ENCODE results near the gene SLC24A1.

Gene SLC24A1

DNA sequence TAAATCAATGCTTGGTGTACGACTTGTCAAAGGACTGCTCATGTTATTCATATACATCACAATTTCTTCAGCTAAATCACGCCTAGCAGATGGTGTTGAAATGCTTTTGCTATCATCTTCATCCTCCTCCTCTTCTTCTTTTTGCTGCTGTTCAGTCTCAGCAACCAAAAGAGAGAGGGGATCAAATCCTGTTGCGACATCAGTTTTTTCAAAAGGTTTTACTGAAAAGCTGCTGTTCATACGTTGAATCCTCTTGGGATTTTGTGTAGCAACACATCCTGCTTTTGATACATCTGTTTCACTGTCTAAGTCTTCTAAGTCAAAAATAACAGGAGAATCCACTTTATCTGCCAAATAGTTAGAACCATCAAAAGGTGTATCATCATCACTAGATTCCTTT lies 69.0 kb downstream of the SLC24A1 start:
- TF ChIP-seq, protein P1, sequence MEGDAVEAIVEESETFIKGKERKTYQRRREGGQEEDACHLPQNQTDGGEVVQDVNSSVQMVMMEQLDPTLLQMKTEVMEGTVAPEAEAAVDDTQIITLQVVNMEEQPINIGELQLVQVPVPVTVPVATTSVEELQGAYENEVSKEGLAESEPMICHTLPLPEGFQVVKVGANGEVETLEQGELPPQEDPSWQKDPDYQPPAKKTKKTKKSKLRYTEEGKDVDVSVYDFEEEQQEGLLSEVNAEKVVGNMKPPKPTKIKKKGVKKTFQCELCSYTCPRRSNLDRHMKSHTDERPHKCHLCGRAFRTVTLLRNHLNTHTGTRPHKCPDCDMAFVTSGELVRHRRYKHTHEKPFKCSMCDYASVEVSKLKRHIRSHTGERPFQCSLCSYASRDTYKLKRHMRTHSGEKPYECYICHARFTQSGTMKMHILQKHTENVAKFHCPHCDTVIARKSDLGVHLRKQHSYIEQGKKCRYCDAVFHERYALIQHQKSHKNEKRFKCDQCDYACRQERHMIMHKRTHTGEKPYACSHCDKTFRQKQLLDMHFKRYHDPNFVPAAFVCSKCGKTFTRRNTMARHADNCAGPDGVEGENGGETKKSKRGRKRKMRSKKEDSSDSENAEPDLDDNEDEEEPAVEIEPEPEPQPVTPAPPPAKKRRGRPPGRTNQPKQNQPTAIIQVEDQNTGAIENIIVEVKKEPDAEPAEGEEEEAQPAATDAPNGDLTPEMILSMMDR (IDR thresholded peaks at IDR 0.05; ENCODE audit: low read depth, low read length), result no peak
- DNase-seq (ENCODE audit: extremely low read depth, low read depth), result no peak

GRCh38 chr15:65695081-65695480 lies 73.3 kb downstream of the SLC24A1 start:
- TF ChIP-seq, protein P1 (IDR thresholded peaks at IDR 0.05; ENCODE audit: low read depth, low read length), result no peak

More at GRCh38 chr15:65695081-65695480, 73.3 kb downstream of the SLC24A1 start:
- no peak for DNase-seq (ENCODE audit: extremely low read depth, low read depth)

Measured in AG09319 (cell line).